ENCODE results near the gene NR2C2. TPM values are rescaled to one million over a fixed set of nuclear protein-coding genes. Genes with fewer than 3 reads are reported as not detected.

NR2C2 gene
- total and polyA plus RNA-seq, 2 of the 13 experiments (the other 11 are each of a cell fraction or from before 2014, with no cell fraction given) = 7.8 to 11.8 TPM

DNA sequence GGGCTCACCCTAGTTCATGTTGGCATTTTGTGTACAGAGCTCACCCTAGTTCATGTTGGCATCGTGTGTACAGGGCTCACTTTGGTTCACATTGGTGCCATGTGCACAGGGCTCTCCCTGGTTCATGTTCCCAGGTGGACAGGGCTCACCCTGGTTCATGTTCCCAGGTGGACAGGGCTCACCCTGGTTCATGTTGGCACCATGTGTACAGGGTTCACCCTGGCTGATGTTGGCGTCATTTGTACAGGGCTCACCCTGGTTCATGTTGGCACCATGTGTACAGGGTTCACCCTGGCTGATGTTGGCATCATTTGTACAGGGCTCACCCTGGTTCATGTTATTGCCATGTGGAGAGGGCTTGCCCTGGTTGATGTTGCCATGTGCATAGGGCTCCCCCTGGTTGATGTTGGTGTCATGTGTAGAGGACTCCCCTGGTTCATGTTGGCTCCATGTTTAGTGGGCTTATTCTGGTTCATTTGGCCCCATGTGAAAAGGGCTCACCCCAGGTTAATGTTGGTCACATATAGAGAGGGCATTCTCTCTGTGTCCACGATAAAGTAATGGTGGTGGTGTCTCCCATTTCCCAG lies 31.7 kb upstream of the NR2C2 start (continued):
- TF ChIP-seq ZNF230 (CRISPR knock-in tag; IDR thresholded peaks at IDR 0.05) (no peak), MNT (IDR thresholded peaks at IDR 0.05) (peak; percentile 28; the same call in 1 of the 2 replicates), AKNA (CRISPR knock-in tag; IDR thresholded peaks at IDR 0.05; ENCODE audit: borderline replicate concordance) (no peak), ZNF780A (CRISPR knock-in tag; IDR thresholded peaks at IDR 0.05) (no peak), PCBP1 (IDR thresholded peaks at IDR 0.05; ENCODE audit: borderline replicate concordance, low read depth, low read length) (no peak), THRA (CRISPR knock-in tag; IDR thresholded peaks at IDR 0.05; ENCODE audit: borderline replicate concordance) (no peak), KLF6 (CRISPR knock-in tag; IDR thresholded peaks at IDR 0.05) (no peak), FIP1L1 (IDR thresholded peaks at IDR 0.05; ENCODE audit: borderline replicate concordance, insufficient read depth, low read depth, low read length) (no peak), STAG1 (CRISPR knock-in tag; IDR thresholded peaks at IDR 0.05) (peak; percentile 56), CTCF (CRISPR knock-in tag; IDR thresholded peaks at IDR 0.05) (peak; percentile 63)
- TF ChIP-seq, protein P1, sequence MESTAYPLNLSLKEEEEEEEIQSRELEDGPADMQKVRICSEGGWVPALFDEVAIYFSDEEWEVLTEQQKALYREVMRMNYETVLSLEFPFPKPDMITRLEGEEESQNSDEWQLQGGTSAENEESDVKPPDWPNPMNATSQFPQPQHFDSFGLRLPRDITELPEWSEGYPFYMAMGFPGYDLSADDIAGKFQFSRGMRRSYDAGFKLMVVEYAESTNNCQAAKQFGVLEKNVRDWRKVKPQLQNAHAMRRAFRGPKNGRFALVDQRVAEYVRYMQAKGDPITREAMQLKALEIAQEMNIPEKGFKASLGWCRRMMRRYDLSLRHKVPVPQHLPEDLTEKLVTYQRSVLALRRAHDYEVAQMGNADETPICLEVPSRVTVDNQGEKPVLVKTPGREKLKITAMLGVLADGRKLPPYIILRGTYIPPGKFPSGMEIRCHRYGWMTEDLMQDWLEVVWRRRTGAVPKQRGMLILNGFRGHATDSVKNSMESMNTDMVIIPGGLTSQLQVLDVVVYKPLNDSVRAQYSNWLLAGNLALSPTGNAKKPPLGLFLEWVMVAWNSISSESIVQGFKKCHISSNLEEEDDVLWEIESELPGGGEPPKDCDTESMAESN (CRISPR knock-in tag; conservative IDR thresholded peaks at IDR 0.05) = no peak
